GM12878 (cell line): ENCODE data around the gene WWOX.

Experiments
- ASH2L ChIP-seq: fragments of 300-600, 200-600 bp; sonication (generic); IDR thresholded peaks from 2 replicates; pipeline ENCODE4 v1.6.1; 2017; ENCODE audit warnings: low read depth, mild to moderate bottlenecking, borderline replicate concordance
- BACH1 ChIP-seq: fragments of 450-650 bp; IDR thresholded peaks from 2 replicates; pipeline ENCODE4 v1.6.1; 2017; ENCODE audit warnings: mild to moderate bottlenecking, borderline replicate concordance
- CTCF ChIP-seq, 3 experiments: IDR thresholded peaks in 2 of 3; conservative IDR thresholded peaks in 1 of 3; 2 replicates each; pipeline ENCODE4 v1.5.1; 2011; ENCODE audit warnings: low read depth in 3 of 3, low read length in 3 of 3, mild to moderate bottlenecking in 3 of 3, control low read depth in 2 of 3, moderate library complexity in 2 of 3, inconsistent platforms in 1 of 3, mixed read lengths in 1 of 3; ENCODE audit not compliant: control insufficient read depth in 2 of 3, insufficient read depth in 1 of 3; ENCODE audit errors: extremely low read depth in 1 of 3
- EZH2 ChIP-seq: IDR thresholded peaks from 2 replicates; pipeline ENCODE4 v1.6.1; 2012; ENCODE audit warnings: low read depth, mild to moderate bottlenecking, control low read depth, inconsistent platforms, low read length, borderline replicate concordance; ENCODE audit not compliant: control insufficient read depth
- JUNB ChIP-seq: IDR thresholded peaks from 2 replicates; pipeline ENCODE4 v1.6.1; 2016; ENCODE audit warnings: antibody characterized with exemption, mild to moderate bottlenecking
- MYC ChIP-seq: IDR thresholded peaks from 2 replicates; pipeline ENCODE4 v1.6.1; 2011; ENCODE audit warnings: mild to moderate bottlenecking, low read length, moderate library complexity, inconsistent platforms; ENCODE audit not compliant: insufficient read depth, insufficient replicate concordance, insufficient read length, severe bottlenecking
- NBN ChIP-seq: fragments of 450-650 bp; IDR thresholded peaks from 2 replicates; pipeline ENCODE4 v1.6.1; 2016
- POLR2AphosphoS5 ChIP-seq: IDR thresholded peaks from 2 replicates; pipeline ENCODE4 v1.6.1; 2011; ENCODE audit warnings: mild to moderate bottlenecking, low read length, inconsistent platforms
- RAD21 ChIP-seq: IDR thresholded peaks from 2 replicates; pipeline ENCODE4 v1.6.1; 2011; ENCODE audit warnings: mild to moderate bottlenecking, low read depth, low read length, moderate library complexity; ENCODE audit not compliant: insufficient read depth
- SPI1 ChIP-seq: IDR thresholded peaks from 2 replicates; pipeline ENCODE4 v1.6.1; 2011; ENCODE audit warnings: low read depth, mild to moderate bottlenecking, low read length, moderate library complexity, borderline replicate concordance; ENCODE audit not compliant: insufficient read depth
- ZBTB33 ChIP-seq: fragments of 450-650 bp; IDR thresholded peaks from 2 replicates; pipeline ENCODE4 v1.6.1; 2017; ENCODE audit warnings: mild to moderate bottlenecking
- TF ChIP-seq, protein P1 (sequence below): IDR thresholded peaks from 2 replicates; pipeline ENCODE4 v1.6.1; 2012; ENCODE audit warnings: low read depth, low read length, improper control_type of control experiment

DNA sequence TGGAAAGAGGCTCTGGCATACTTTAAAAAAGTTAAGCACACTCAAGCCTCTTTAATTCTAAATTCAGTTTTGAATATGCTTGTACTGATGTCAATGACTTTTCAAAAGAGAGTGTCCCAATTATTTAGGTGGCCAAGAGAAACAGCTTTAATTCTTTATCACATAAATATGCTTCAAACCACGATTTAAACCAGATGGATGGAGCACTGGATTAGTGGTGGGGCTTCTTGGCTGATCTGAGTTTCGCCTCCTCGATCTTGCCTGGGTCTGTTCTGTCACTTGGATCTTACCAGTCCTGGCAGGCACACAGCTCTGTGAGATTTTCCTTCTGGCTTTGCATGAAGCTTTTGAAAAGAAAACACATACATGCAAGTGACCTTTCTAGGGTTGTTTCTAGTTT is 1033.2 kb downstream of the WWOX start:
- TF ChIP-seq, protein P1, sequence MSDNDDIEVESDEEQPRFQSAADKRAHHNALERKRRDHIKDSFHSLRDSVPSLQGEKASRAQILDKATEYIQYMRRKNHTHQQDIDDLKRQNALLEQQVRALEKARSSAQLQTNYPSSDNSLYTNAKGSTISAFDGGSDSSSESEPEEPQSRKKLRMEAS, result no peak
- no peak for TF ChIP-seq EZH2
- no peak for TF ChIP-seq CTCF (IDR thresholded peaks at IDR 0.05 in 2 of 3, conservative IDR thresholded peaks at IDR 0.05 in 1 of 3; ENCODE audit: control insufficient read depth in 2 of 3, extremely low read depth in 1 of 3, insufficient read depth in 1 of 3, low read depth in 3 of 3, low read length in 3 of 3)
- no peak for TF ChIP-seq BACH1
- TF ChIP-seq ASH2L, result no peak
- TF ChIP-seq RAD21, result no peak
- no peak for TF ChIP-seq POLR2AphosphoS5
- TF ChIP-seq ZBTB33, result no peak
- TF ChIP-seq SPI1, result no peak
- no peak for TF ChIP-seq JUNB
- TF ChIP-seq MYC, result no peak
- no peak for TF ChIP-seq NBN
